GM20000 (cell line): ENCODE data around the gene LMTK3.

Experiments used
- DNase-seq: peaks from one replicate; pipeline ENCODE4 v3.0.0; 2012; ENCODE audit warnings: low spot score
- TF ChIP-seq, protein P1 (sequence below): IDR thresholded peaks from 2 replicates; pipeline ENCODE4 v1.5.1; 2012; ENCODE audit warnings: mild to moderate bottlenecking, control low read depth; ENCODE audit errors: extremely low read depth, missing control alignments

The LMTK3 gene

GRCh38 chr19:48477067-48477685, 34.5 kb downstream of the LMTK3 start:
- TF ChIP-seq, protein P1, sequence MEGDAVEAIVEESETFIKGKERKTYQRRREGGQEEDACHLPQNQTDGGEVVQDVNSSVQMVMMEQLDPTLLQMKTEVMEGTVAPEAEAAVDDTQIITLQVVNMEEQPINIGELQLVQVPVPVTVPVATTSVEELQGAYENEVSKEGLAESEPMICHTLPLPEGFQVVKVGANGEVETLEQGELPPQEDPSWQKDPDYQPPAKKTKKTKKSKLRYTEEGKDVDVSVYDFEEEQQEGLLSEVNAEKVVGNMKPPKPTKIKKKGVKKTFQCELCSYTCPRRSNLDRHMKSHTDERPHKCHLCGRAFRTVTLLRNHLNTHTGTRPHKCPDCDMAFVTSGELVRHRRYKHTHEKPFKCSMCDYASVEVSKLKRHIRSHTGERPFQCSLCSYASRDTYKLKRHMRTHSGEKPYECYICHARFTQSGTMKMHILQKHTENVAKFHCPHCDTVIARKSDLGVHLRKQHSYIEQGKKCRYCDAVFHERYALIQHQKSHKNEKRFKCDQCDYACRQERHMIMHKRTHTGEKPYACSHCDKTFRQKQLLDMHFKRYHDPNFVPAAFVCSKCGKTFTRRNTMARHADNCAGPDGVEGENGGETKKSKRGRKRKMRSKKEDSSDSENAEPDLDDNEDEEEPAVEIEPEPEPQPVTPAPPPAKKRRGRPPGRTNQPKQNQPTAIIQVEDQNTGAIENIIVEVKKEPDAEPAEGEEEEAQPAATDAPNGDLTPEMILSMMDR: no peak
- no peak for DNase-seq

DNA sequence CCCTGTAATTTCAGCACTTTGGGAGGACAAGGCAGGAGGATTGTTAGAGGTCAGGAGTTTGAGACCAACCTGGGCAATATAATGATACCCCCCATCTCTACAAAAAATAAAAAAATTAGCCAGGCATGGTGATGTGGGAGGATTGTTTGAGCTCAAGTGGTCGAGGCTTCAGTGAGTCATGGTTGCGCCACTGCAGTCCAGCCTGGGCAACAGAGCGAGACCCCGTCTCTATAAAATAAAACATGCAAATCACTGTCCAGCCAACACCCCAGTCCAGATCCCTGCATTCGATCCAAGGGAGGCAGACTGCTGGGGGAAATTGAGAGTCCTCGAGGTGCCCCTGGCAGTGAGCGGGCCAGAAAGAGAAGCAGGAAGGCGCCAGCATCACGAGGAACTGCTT, 35.5 kb downstream of the LMTK3 start:
- TF ChIP-seq, protein P1: no peak
- no peak for DNase-seq

DNA sequence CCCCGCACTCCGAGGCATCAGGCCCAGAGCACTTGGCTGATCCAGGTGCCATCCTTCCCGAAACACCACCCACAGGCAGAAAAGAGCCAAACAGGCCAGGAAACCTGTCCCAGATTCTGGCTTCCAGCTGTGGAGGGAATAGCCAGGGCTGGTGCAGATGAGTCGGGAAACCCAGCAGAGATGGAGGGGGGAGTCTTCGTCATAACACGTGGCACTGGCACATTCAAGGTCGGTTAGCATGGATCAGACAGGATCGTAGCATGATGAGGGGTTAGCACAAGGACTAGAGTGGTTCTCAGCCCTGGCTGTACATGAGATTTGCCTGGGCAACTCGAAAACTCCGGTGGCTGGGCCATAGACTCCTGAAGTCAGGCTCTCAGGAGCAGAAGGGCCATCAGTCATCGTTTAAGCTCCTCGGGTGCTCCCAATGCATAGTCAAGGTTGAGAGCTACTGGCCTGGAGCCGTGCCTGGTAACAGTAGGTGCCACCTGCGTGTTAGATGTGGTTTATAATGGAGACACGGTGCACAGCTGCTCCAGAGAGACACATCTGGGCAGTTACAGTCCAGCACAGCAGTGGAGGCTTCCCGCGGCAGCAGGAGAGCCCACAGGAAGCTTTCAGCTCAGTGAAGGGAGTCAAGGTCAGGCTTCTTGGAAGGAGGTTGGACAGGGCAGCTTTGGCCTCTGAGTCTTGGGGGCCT, 36.1 kb downstream of the LMTK3 start:
- TF ChIP-seq, protein P1: no peak
- no peak for DNase-seq

DNA sequence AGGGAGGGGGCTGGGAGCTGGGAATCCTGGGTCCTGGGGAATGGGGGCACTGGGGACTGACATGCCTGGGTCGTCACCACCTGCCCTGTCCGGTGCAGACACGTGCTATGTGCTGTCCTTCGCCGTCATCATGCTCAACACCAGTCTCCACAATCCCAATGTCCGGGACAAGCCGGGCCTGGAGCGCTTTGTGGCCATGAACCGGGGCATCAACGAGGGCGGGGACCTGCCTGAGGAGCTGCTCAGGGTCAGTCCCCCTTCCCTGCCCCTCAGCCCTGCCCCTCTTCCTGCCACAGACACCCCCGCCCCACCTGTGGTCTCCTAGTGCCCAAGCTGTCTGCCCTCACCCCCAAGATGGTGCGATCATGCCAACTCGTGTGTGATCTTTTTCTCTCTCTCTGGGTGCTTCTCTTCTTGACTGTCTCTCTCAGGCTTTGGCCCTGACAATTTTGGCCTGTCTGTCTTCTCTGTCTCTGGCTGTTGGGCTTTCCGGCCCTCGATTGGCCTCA, 37.5 kb downstream of the LMTK3 start:
- TF ChIP-seq, protein P1: no peak
- no peak for DNase-seq

DNA sequence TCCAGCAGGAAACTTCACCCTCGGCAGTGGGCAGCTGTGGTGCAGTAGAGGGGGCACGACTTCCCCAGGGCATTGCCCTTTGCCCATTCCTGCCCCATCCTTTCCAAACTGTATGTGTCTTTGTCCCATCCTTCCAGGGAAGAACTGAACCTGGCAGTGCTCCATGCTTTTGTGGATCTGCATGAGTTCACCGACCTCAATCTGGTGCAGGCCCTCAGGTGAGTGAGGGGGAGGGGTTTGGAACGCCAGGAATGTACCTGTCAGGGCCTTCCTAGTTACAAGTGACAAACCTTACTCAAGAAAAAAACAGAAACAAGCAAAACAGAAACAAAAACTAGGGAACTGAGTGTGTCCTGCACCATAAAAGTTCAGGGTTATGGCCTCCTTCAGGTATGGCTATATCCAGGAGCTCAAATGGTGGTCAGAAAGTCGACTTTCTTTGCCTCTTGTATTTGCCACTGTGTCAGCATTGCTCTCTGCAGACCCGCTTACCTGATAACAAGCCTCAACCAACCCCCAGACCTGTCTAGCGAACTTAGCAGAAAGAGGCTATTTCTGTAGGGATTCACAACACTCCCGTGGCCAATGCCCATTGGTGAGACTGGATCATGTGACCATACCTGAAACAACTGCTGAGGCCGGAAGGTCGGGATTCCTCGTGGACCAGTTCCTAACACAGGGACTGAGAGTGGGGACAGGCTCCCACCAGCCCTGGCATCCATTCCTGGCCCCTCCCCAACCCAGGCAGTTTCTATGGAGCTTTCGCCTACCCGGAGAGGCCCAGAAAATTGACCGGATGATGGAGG, 38.3 kb downstream of the LMTK3 start:
- no peak for DNase-seq
- TF ChIP-seq, protein P1: no peak

DNA sequence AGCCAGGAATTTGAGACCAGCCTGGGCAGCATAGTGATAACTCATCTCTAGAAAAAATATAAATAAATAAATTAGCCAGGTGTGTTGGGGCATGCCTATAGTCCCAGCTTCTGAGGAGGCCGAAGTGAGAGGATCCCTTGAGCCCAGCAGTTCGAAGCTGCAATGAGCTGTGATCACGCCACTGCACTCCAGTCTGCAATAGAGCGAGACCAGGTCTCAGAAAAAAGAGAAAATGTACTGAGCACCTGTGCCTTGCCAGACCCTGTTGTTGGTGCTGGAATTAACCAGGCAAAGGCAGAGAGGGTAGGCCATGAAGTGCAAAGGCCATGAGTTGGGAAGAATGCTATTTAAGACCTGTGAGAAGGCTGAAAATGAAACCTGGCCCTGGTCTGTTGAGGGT, 39.8 kb downstream of the LMTK3 start:
- TF ChIP-seq, protein P1: no peak
- no peak for DNase-seq

DNA sequence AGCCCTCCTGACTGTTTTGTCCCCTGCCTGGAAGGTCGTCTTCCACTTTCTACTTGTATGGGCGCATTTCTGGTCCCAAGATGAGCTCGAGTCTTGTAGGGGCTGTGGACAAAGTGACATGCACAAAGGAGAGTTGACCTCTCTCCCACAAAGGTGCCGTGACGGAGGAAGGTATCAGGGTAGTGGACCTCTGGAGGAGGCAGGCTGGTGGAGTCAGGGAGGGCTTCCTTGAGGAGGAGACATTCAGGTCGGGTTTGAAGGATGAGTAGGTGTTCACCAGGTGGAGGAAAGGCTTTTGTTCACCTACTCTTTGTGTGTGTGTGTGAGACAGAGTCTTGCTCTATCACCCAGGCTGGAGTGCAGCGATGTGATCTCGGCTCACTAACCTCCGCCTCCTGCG, 40.8 kb downstream of the LMTK3 start:
- TF ChIP-seq, protein P1: no peak
- DNase-seq: no peak
